Myocyte (in vitro differentiated cells): ENCODE data around the gene ARID3B. TPM values are rescaled to one million over a fixed set of nuclear protein-coding genes. Genes with fewer than 3 reads are reported as not detected.
A peak's percentile ranks its signal among the peaks of the same experiment; 100 is the strongest.
"Not testable (repeated sequence)": the region's sequence is repeated elsewhere in the genome, so short reads cannot be mapped to it uniquely, and the experiment has no call there.

Experiments
- DNase-seq: peaks from one replicate; pipeline ENCODE4 v3.0.0-alpha.2; 2012; ENCODE audit warnings: low read depth
- polyA plus RNA-seq: library from polyadenylated mRNA; unstranded; fragments of >200 nt; gene quantifications from one replicate; pipeline ENCODE4 v1.2.1, GENCODE V29; 2012; ENCODE audit warnings: missing spikeins
- total RNA-seq: library from RNA; depleted of rRNA; stranded (reverse); fragments of >200 nt; gene quantifications from 2 replicates; pipeline ENCODE4 v1.2.3, GENCODE V29; 2014

Gene ARID3B, protein sequence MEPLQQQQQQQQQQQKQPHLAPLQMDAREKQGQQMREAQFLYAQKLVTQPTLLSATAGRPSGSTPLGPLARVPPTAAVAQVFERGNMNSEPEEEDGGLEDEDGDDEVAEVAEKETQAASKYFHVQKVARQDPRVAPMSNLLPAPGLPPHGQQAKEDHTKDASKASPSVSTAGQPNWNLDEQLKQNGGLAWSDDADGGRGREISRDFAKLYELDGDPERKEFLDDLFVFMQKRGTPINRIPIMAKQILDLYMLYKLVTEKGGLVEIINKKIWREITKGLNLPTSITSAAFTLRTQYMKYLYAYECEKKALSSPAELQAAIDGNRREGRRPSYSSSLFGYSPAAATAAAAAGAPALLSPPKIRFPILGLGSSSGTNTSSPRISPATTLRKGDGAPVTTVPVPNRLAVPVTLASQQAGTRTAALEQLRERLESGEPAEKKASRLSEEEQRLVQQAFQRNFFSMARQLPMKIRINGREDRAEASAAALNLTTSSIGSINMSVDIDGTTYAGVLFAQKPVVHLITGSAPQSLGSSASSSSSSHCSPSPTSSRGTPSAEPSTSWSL
- total RNA-seq: 0.36 and 0.88 TPM in 2 replicates
- polyA plus RNA-seq: 1.0 TPM

DNA sequence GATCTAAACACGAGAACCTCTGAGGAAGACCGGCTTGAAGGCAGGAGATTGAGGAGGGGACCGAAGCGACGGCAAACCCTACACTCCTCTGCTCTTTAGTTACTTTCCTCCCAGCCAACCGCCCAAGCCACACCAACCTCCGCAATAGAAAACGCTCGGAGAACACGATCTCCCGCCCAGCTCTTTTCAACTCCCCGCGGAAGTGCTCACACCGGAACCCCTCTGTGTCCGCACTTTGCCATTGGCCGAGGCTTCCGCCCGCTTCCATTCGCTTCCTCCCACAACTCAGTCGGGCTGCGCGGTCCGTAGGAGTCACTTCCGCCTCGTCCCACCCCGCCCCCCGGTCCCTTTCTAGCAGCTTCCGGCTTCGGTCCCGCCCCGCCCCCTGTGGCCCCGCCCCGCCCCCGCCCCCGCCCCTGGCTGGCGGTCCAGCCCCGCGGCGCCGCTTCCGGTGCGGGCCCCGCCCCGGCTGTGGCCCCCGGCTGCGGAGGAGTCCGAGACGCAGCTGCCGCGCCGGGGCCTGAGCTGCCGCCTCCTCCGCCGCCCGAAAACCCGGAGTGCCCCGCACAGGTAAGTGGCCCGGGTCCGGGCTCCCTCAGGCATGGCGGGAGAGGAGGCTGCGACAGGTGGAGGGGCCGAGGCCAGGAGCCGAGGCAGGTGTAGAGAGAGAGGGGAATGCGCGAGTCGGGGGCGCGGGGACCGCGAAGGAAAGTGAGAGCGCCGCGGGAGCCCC, at the start of gene ARID3B:
ARID3B (plus strand) TSS at position 460 of the 733 bp plus-strand sequence. CDS start 2,717 bp downstream, outside the sequence.
- DNase-seq: peak; percentile 97

GRCh38 chr15:74496648-74497047, 44.4 kb upstream of the ARID3B start:
- DNase-seq: no peak

DNA sequence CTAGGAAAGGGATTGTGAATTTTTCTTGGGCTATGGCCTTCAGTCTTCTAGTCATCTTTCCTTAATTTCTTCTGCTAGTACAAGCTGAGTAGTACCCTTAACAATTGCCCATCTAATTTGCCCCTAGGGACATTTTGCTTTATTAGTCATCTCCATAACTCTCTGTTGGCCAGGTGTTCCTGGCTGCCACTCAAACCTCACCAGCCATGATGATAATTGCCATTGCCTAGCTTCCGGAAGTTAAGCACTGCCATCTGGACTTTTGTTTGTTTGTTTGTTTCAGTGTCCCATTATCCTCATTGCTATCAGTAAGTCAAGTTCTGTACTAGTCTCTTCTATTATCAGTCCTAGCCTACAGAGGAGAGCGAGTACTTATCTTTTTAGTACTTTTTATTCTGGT, 43.4 kb upstream of the ARID3B start:
- peak; percentile 74 for DNase-seq

DNA sequence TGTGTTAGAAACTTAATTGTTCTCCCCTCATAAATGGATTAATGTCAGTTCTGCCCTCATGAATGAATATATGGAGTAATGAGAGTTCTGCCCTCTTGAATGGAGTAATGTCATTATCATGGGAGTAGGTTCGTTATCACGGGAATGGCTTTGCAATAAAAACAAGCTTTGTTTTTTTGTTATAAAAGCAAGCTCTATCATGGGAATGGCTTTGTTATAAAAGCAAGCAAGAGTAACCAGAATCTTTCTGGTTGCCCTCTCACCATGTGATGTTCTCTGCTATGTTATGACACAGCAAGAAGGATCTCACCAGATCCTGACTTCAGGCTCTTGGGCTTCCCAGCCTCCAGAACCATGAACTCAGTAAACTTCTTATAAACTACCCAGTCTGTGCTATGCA, 41.7 kb upstream of the ARID3B start:
- no peak for DNase-seq

DNA sequence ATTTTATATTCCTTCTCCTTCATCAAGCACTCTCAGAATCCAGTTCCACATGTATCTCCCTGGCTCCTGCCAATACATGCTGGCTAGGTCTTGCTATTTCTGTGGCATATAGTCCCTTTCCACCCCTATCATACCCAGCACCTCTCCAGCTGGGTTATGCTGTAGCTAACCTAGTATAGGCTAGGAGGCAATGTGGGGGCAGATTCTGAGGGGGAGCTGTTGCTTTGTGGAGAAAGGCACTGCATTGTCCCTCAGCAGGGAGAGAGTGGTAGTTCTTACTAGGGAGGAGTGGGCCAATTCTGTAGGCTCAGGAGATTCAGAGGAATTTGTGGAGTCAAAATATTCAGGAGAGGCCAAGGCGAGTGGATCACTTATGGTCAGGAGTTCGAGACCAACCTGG, 40.6 kb upstream of the ARID3B start:
- no peak for DNase-seq

GRCh38 chr15:74502301-74502700, 38.7 kb upstream of the ARID3B start:
- DNase-seq: no peak

GRCh38 chr15:74504418-74504817, 36.6 kb upstream of the ARID3B start:
- no peak for DNase-seq

DNA sequence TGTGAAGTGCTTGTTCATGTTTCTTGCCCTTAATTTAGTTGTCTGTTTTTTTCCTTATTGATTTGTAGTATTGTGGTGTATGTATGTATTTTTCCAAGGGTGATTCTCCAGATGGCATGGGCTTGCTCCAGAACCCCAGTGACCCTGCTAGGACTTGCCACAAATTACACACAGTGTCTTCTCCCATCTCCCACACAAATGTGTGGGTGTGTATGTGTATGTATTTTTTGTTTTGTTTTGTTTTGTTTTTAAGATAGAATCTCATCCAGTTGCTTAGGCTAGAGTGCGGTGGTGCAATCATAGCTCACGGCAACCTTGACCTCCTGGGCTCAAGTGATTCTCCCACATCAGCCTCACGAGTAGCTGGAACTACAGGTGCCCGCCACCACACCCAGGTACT, 36.2 kb upstream of the ARID3B start:
- no peak for DNase-seq

DNA sequence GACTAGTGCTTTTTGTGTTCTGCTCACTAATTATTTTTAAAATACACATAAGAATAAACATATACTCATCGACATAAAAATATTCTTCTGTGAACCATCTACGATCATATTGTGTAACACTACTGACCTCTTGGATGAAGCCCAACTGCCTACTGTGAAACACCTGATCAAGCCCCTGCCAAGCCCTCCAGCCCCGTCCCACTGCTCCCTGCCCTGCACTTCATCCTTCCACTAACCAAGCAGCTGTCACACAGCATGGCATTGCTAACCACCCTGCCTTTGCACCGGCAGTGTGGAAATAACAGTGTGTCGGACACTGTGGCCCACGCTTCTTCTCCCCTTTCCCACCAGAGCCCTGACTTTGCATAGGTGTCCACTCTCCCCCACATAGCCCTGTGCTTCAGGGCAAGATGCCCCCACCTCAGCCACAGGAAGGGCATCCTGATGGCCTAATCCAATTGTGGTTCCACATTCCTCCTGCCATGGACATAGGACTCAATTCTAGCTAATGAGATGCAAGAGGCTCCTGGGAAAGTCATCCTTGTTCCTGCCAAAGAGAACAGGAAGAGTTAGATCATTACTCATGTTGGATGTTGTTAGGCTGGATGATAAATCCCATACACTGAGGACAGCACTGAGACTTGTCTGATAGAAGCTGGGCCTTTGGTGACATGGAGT, 35.0 kb upstream of the ARID3B start:
- no peak for DNase-seq

DNA sequence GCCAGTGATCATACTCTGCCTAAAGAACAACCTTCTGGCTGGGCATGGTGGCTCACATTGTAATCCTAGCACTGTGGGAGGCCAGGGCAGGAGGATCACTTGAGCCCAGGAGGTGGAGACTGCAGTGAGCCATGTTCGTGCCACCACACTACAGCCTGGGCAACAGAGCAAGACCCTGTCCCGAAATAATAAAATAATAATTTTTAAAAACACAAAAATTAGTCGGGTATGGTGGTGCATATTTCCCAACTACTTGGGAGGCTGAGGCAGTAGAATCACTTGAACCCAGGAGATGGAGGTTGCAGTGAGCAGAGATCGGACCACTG, 34.5 kb upstream of the ARID3B start:
- no peak for DNase-seq

GRCh38 chr15:74511583-74511982, 29.4 kb upstream of the ARID3B start:
- DNase-seq: peak; percentile 17

DNA sequence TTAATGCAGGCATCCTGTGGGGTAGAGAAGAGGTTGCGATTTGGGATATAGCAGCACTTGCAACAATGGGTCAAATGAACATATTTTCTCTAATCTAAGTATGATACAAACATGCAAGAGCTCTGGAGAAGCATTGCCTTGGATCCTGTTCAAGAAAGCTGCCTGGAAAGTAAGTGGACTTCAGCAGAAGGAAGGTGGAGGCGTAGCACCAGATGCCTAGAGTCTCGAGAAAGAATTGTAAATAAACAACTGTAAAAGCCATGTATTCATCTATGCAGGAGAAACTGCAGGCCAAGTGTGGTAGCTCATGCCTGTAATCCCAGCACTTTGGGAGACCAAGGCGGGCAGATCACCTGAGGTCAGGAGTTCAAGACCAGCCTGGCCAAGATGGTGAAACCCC, 27.0 kb upstream of the ARID3B start:
- DNase-seq: not testable (repeated sequence)

- DNase-seq: no peak
Measured at GRCh38 chr15:74517096-74517495, 23.9 kb upstream of the ARID3B start.

- no peak for DNase-seq
Measured at GRCh38 chr15:74519311-74519710, 21.7 kb upstream of the ARID3B start.

DNA sequence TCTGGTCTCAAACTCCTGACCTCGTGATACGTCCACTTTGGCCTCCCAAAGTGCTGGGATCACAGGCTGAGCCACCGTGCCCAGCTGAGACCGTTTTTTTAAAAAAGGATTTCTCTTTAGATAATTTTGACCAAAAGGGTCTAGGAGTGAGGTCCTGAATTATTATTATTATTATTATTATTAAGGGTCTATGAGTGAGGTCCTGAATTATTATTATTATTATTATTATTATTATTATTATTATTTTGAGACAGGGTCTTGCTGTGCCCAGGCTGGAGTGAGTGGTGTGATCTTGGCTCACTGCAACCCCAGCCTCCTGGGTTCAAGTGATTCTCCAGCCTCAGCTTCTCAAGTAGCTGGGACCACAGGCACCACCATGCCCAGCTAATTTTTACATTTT, 20.6 kb upstream of the ARID3B start:
- DNase-seq: no peak

DNA sequence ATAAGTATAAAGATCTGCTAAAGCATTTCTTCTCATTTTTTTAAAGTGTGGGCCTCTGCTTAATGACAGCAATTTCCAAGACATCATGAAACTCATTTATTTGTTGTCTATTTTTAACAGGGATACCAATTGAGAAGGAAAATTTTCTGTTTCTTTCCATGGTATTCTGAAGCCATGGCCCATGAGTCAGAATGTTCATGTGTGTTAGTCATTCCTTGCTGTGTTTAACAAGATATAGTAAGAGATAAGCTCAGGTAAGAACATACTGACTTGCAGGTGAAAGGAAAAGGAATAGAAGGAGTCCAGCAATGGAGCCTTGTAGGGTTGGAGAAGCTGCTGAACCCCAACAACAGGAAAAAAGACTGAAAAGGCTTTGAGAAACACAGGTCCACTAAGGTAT, 17.0 kb upstream of the ARID3B start:
- DNase-seq: no peak

- DNase-seq: no peak
Measured at GRCh38 chr15:74525309-74525708, 15.7 kb upstream of the ARID3B start.

DNA sequence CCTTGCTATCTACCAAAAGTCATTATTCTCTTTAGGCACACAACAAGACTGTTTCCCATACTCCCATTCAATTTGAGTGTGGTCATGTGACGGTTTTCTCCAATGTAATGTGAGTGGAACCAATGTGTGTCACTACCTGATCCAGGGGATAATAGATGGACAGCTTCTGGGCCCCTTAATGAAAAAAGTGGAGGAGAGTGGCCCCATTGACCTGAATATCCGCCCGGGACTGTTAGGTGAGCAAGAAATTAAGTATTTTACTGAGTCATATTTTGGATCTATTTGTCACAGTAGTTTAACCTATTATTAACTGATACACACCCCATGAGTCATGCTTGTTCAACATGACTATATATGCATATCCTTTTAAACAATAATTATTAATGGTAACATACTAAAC, 15.1 kb upstream of the ARID3B start:
- peak; percentile 28 for DNase-seq

DNA sequence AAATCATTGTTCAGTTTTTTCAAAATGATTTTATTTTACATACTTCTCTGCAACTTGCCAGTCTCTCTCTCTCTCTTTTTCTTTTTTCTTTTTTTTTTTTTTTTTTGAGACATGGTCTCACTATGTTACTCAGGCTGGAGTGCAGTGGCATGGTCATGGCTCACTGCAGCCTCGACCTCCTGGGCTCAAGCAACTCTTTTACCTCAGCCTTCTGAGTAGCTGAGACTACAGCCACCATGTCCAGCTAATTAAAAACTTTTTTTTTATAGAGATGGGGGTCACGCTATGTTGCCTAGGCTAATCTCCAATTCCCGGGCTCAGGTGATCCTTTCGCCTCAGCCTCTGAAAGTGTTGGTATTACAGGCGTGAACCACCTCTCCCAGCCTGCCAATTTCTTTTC, 12.1 kb upstream of the ARID3B start:
- no peak for DNase-seq

DNA sequence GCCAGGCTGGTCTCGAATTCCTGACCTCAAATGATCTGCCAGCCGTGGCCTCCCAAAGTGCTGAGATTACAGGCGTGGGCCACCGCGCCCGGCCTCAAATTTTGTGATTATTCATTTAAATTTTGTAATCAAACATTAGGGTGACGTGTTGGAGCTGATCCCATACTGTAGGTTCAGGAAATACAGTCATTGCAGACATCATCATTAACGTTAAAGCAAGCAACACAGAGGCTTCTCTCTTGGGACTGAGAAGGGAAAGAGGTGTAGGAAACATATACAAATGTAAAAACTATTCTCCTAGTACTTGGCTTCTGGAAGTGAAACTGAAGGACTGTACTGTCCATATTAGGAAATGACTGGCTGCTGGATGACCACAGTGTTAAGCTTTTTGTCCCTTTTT, 11.1 kb upstream of the ARID3B start:
- no peak for DNase-seq

GRCh38 chr15:74530771-74531143, 10.3 kb upstream of the ARID3B start:
- no peak for DNase-seq
